Mesothelial cell of epicardium (in vitro differentiated cells): ENCODE measurements around the gene FAM240A. TPM values are rescaled to one million over a fixed set of nuclear protein-coding genes. Genes with fewer than 3 reads are reported as not detected.

Experiments used
- DNase-seq, 2 experiments: peaks; one replicate each; pipeline ENCODE4 v3.0.0; 2021; ENCODE audit warnings: low spot score in 2 of 2; ENCODE audit not compliant: unreplicated experiment in 2 of 2
- H3K27ac Mint-ChIP-seq: 2 replicates; pipeline ENCODE4 v1.8.0; 2021; ENCODE audit warnings: mixed read lengths
- H3K27me3 Mint-ChIP-seq: 2 replicates; pipeline ENCODE4 v1.8.0; 2021; ENCODE audit warnings: low read depth, mixed read lengths
- H3K36me3 Mint-ChIP-seq: 2 replicates; pipeline ENCODE4 v1.8.0; 2021; ENCODE audit warnings: mixed read lengths
- H3K4me1 Mint-ChIP-seq: 2 replicates; pipeline ENCODE4 v1.8.0; 2021; ENCODE audit warnings: mixed read lengths
- H3K4me3 Mint-ChIP-seq: 2 replicates; pipeline ENCODE4 v1.8.0; 2021; ENCODE audit warnings: mild to moderate bottlenecking, moderate library complexity, mixed read lengths
- H3K9me3 Mint-ChIP-seq: 2 replicates; pipeline ENCODE4 v1.8.0; 2021; ENCODE audit warnings: mixed read lengths
- total RNA-seq: library from RNA; stranded (reverse); gene quantifications from 3 replicates; pipeline ENCODE4 v1.2.1, GENCODE V29; 2021
- TF ChIP-seq, protein P1 (sequence below): fragments of 200-600 bp; sonication (generic); IDR thresholded peaks from one replicate; pipeline ENCODE4 v1.5.0; 2021; ENCODE audit warnings: antibody characterized with exemption; ENCODE audit not compliant: unreplicated experiment

FAM240A gene
- total RNA-seq, 1 donor from 2014 or later, result not detected

DNA sequence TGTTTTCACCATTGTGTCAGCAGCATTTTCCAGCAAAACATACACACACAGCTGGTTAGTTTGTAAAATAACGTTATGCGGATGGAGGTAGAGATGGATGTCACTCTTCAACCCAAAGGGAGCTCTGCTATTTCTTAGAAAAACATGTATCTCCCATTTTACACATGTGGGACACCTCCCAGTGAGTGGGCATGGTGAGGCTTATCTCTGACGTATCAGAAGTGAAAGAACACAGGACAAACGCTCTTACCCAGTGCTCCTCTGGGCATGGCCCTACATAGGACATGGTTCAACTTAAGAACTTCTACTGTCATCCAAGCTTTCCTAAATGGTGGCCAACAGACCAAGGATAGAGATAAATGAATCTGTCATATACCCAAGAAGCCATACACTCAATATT is 2.1 kb downstream of the FAM240A start:
- TF ChIP-seq, protein P1, sequence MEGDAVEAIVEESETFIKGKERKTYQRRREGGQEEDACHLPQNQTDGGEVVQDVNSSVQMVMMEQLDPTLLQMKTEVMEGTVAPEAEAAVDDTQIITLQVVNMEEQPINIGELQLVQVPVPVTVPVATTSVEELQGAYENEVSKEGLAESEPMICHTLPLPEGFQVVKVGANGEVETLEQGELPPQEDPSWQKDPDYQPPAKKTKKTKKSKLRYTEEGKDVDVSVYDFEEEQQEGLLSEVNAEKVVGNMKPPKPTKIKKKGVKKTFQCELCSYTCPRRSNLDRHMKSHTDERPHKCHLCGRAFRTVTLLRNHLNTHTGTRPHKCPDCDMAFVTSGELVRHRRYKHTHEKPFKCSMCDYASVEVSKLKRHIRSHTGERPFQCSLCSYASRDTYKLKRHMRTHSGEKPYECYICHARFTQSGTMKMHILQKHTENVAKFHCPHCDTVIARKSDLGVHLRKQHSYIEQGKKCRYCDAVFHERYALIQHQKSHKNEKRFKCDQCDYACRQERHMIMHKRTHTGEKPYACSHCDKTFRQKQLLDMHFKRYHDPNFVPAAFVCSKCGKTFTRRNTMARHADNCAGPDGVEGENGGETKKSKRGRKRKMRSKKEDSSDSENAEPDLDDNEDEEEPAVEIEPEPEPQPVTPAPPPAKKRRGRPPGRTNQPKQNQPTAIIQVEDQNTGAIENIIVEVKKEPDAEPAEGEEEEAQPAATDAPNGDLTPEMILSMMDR, result no peak
- H3K36me3 Mint-ChIP-seq, result no peaks in the 10 kb centered on the region
- peaks cover 2% of the 10 kb centered on the region for H3K4me1 Mint-ChIP-seq
- no peak for DNase-seq
- no peaks in the 10 kb centered on the region for H3K9me3 Mint-ChIP-seq
- H3K4me3 Mint-ChIP-seq, result no peak overlapping the region
- peaks cover 9% of the 10 kb centered on the region for H3K27me3 Mint-ChIP-seq
- H3K27ac Mint-ChIP-seq, result no peak overlapping the region

DNA sequence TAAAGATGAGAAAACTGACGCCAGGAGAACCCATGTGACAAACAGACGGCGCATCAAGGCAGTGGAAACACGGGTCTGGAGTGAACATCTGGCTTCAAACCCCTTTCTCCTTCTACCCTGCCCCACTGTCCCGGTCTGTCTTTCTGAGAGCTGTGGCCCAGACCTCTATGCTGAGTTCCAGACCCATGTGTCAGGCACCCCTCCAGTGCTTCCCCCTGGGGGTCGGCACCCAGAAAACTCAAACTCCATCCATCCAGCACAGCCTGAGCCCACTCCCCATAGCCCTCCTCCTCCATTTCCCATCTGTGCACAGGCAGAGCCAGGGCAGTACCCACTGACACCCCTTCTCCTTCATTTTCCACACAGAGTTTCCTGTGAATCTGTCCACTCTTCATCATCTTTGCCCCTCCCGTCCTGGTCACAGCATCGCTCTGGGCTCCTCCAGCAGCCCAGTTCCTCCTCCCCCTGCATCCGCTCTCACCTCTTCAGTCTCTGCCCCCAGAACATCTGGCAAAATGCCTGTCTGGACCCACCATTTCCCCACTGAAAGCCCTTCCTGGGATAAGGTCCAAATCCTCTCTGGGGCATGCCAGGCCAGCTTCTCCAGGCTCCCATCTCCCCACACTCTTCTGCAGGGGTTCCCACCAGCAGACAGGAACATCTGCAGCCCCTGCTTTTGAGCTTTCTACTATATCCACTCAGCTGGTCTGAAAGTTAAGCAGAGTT is 2.9 kb downstream of the FAM240A start:
- Mint-ChIP-seq H3K9me3 (no peaks in the 10 kb centered on the region), H3K36me3 (no peaks in the 10 kb centered on the region), H3K27me3 (peaks cover 9% of the 10 kb centered on the region), H3K27ac (no peak overlapping the region), H3K4me1 (peaks cover 4% of the 10 kb centered on the region), H3K4me3 (no peak overlapping the region)
- no peak for DNase-seq
- TF ChIP-seq, protein P1, result no peak

DNA sequence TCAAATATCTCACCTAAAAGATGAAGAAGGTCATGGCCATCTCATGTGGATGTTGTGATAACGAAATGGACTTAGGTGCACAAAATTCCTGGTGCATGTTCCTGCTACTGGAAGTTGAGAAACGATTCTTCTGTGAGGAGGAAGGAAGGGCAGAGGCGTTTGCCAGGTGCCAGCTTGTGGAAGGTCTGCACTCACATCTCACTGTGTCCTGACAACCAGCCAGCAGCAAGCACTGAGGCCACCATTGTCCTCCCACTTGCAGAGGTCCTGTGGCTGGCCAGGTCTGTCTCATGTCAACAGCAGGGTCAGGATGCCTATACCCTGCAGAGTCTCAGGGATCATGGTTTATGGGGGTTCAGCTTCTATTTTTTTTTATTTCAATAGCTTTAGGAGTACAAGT is 3.7 kb downstream of the FAM240A start:
- Mint-ChIP-seq H3K36me3 (no peaks in the 10 kb centered on the region), H3K4me3 (no peak overlapping the region), H3K9me3 (no peaks in the 10 kb centered on the region), H3K27ac (no peak overlapping the region), H3K27me3 (peaks cover 9% of the 10 kb centered on the region), H3K4me1 (peaks cover 11% of the 10 kb centered on the region)
- TF ChIP-seq, protein P1, result no peak
- no peak for DNase-seq

DNA sequence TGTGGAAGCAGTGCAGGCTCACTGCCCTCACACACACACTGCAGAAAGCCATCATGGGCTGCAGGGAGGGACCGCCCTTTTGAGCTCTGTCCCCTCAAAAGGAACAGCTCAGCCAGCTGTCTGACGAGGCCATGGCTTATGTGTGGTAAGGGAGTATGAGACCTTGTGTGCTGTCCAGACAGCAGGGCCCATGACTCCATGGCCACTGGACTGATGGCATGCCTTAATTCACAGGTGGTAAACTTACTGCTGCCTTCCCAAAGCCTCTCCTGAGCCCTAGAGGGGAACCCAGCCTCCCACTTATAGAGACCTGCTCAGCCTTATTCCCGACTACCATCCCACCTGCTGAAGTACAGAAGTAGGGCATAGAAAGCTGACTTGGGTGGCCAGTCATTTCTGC is 5.6 kb downstream of the FAM240A start:
- Mint-ChIP-seq H3K27ac (no peak overlapping the region), H3K27me3 (peaks cover 9% of the 10 kb centered on the region), H3K36me3 (no peaks in the 10 kb centered on the region), H3K4me3 (no peak overlapping the region), H3K4me1 (peaks cover 13% of the 10 kb centered on the region), H3K9me3 (no peaks in the 10 kb centered on the region)
- TF ChIP-seq, protein P1, result no peak
- no peak for DNase-seq

DNA sequence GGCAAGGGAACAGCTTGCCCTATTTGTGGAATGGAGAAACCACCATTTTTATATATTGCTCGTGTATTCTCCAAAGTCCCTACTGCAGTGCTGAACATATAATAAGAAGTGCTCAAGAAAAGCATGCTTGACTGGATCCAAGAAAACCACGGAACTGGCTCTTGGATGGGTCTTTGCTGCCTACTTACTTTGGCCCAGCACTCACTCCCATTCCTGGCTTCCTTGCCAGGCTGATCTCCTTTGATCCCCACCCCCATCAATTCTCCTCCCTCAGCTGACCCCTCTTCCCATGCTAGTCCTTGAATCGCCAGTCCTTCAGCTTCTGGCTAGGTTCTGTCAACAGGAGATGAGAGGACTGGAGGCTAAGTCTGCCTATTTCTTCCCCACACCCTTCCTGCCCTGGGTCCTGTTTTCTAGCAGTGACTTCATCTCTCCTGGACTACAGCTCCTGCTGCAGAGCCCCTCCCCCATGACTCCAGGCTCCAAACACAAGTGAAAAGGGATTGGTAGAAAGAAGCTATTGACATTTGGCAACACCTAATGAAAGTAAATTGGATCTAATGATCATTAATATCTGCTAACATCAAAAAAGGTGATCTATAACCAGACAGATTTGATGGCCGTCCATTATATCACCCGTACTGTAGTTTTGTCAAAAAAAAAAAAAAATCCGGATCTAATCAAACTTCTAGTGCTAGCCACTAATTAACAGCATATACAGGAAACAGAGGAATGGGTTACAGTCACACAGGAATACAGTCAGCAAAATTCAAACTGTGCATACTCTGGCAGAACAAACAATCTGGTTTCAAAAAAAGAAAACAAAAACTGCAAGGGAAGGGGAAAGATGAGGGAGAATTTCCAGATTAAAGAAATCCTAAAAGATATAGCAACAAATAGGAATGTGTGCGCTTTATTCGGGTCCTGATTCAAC is 7.8 kb downstream of the FAM240A start:
- Mint-ChIP-seq H3K27me3 (peaks cover 9% of the 10 kb centered on the region), H3K36me3 (no peaks in the 10 kb centered on the region), H3K4me3 (no peak overlapping the region), H3K9me3 (no peaks in the 10 kb centered on the region), H3K27ac (no peak overlapping the region), H3K4me1 (peaks cover 16% of the 10 kb centered on the region)
- DNase-seq, result no peak
- TF ChIP-seq, protein P1, result no peak
